ENCODE measurements around the gene KRTDAP.

DNA sequence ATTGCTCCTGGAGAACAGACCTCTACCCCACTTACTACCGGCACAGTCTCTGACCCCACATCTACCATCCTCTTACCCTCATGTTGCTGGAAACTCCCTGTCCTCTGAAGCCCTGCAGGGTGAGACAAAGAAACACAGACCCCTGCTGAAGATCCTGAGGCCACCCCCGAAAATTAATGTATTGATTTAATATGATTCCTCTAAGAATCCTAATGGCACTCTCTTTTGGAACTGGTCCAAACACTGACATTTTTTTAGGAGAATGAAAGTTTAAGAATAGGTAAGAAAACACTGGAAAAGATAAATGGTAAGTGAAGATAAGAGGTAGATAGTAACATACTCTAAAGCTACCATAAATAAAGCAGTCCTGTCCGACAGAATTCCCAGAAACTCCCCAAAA lies 17.9 kb upstream of the KRTDAP start:
- TF ChIP-seq ARNT (IDR thresholded peaks at IDR 0.05) (no peak), NFRKB (IDR thresholded peaks at IDR 0.05) (no peak), FOXK2 (IDR thresholded peaks at IDR 0.05) (no peak), SP1 (IDR thresholded peaks at IDR 0.05) (no peak), ZNF384 (IDR thresholded peaks at IDR 0.05) (no peak), FOXM1 (IDR thresholded peaks at IDR 0.05; ENCODE audit: borderline replicate concordance) (no peak)

Measured in HEK293T (cell line).